Omental fat pad (tissue), 4 donors: ENCODE results near the gene USP36. TPM values are rescaled to one million over a fixed set of nuclear protein-coding genes. Genes with fewer than 3 reads are reported as not detected.
A peak's percentile ranks its signal among the peaks of the same experiment; 100 is the strongest.
"Not testable (repeated sequence)": the region's sequence is repeated elsewhere in the genome, so short reads cannot be mapped to it uniquely, and the experiment has no call there.

Source experiments
- ATAC-seq: fragments of 150-250 bp; one replicate; pipeline ENCODE4 v1.9.1; 2016; ENCODE audit warnings: mild to moderate bottlenecking, moderate library complexity; ENCODE audit not compliant: low FRiP score
- DNase-seq: peaks from one replicate; pipeline ENCODE4 v3.0.0-alpha.2; 2019; ENCODE audit warnings: low spot score
- CTCF ChIP-seq, 3 donors: fragments of 450-650 bp; IDR thresholded peaks; one replicate each; pipeline ENCODE4 v1.5.1; 2016 to 2017; ENCODE audit warnings: antibody characterized with exemption in 3 of 3, mild to moderate bottlenecking in 3 of 3, moderate library complexity in 2 of 3
- total RNA-seq, 4 donors: library from RNA; depleted of rRNA; stranded (reverse); fragments of >200 nt; gene quantifications; one replicate each; pipeline ENCODE4 v1.1.0, GENCODE V29; 2016

Gene USP36
- total RNA-seq, 4 donors from 2014 or later: 32.5 to 162 (median 86.7) TPM

GRCh38 chr17:78868391-78868790 is 27.8 kb upstream of the USP36 start:
- no peak for ATAC-seq
- no peak for DNase-seq
- no peak for TF ChIP-seq CTCF (IDR thresholded peaks at IDR 0.05)

GRCh38 chr17:78867046-78867445 is 26.4 kb upstream of the USP36 start:
- ATAC-seq, DNase-seq: not testable (repeated sequence)

GRCh38 chr17:78865682-78866390 is 25.2 kb upstream of the USP36 start:
- ATAC-seq: peak; percentile 57
- TF ChIP-seq CTCF (IDR thresholded peaks at IDR 0.05): peak in 1 of 3 donors; percentile 63
- DNase-seq: peak; percentile 61

GRCh38 chr17:78864117-78864516 is 23.5 kb upstream of the USP36 start:
- TF ChIP-seq CTCF (IDR thresholded peaks at IDR 0.05): no peak

GRCh38 chr17:78862073-78863023 is 21.7 kb upstream of the USP36 start:
- peak; percentile 85 for DNase-seq

More at GRCh38 chr17:78864117-78864516, 23.5 kb upstream of the USP36 start:
- no peak for DNase-seq
- no peak for ATAC-seq

GRCh38 chr17:78861229-78861628 is 20.6 kb upstream of the USP36 start:
- no peak for ATAC-seq
- DNase-seq: no peak
- no peak for TF ChIP-seq CTCF (IDR thresholded peaks at IDR 0.05)

More at GRCh38 chr17:78862073-78863023, 21.7 kb upstream of the USP36 start:
- TF ChIP-seq CTCF (IDR thresholded peaks at IDR 0.05): no peak
- peak; percentile 92 for ATAC-seq

GRCh38 chr17:78859051-78859450 is 18.4 kb upstream of the USP36 start:
- no peak for ATAC-seq
- TF ChIP-seq CTCF (IDR thresholded peaks at IDR 0.05): no peak
- DNase-seq: no peak
